Upper lobe of left lung (tissue), 4 donors: ENCODE data around the gene NEURL1.

Source experiments
- EP300 ChIP-seq, 4 donors: sonication (generic); formaldehyde crosslinking; IDR thresholded peaks; one replicate each; pipeline ENCODE4 v1.5.1; 2017; ENCODE audit warnings: antibody characterized with exemption in 4 of 4, control low read depth in 2 of 4
- TF ChIP-seq, protein P1 (sequence below), 6 experiments: fragments of 450-650 bp in 4 of 6; fragments of 200-600 bp in 2 of 6; sonication (generic) in 2 of 6; IDR thresholded peaks; one replicate each; pipeline ENCODE4 v1.5.1; 2016 to 2019; ENCODE audit warnings: antibody characterized with exemption in 6 of 6

DNA sequence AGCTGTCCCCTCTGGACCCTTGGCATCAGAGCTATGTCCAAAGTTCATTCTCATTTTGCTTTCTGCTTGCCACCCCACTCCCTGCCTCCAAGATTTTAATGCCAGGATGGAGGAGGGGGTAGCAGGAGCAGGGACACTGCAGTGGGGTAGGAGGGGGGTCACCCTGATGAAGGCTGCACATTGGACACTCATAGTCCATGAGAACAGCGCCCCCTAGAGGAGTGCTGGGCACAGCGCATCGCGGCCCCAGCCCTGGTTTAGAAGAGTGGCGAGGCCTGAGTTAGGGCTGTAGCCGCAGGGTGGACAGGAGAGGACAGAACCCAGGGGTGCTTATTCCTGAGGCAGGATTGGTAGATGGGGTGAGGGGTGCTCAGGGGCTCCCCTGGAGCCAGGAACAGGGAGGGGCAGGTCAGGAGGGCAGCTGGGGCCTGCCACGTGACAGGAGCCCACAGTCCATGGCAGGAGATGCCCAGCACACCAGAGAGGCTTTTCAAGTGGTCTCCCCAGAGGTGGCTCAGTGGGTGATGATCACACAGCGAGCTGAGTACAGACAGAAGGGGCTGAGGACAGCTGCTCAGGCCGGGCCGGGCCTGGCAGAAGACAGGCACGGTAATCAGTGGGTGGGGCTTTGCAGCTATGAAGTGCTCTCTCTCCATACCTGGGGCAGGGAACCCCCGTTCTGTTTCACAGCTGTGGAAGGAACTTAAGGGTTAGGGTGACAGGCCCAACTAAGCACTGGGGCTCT lies 71.4 kb downstream of the NEURL1 start:
- TF ChIP-seq, protein P1, sequence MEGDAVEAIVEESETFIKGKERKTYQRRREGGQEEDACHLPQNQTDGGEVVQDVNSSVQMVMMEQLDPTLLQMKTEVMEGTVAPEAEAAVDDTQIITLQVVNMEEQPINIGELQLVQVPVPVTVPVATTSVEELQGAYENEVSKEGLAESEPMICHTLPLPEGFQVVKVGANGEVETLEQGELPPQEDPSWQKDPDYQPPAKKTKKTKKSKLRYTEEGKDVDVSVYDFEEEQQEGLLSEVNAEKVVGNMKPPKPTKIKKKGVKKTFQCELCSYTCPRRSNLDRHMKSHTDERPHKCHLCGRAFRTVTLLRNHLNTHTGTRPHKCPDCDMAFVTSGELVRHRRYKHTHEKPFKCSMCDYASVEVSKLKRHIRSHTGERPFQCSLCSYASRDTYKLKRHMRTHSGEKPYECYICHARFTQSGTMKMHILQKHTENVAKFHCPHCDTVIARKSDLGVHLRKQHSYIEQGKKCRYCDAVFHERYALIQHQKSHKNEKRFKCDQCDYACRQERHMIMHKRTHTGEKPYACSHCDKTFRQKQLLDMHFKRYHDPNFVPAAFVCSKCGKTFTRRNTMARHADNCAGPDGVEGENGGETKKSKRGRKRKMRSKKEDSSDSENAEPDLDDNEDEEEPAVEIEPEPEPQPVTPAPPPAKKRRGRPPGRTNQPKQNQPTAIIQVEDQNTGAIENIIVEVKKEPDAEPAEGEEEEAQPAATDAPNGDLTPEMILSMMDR (IDR thresholded peaks at IDR 0.05): peak; percentile 9 to 32 (median 22)
- no peak for TF ChIP-seq EP300 (IDR thresholded peaks at IDR 0.05)
